K562 (cell line): ENCODE data around the gene PRSS21. TPM values are rescaled to one million over a fixed set of nuclear protein-coding genes. Genes with fewer than 3 reads are reported as not detected.
A peak's percentile ranks its signal among the peaks of the same experiment; 100 is the strongest.

Source experiments
- AFF1 ChIP-seq, 2 experiments: fragments of 450-650 bp; IDR thresholded peaks; 2 replicates each; pipeline ENCODE4 v1.6.1; 2018; ENCODE audit warnings: mild to moderate bottlenecking in 2 of 2, low read depth in 1 of 2; ENCODE audit not compliant: partially characterized antibody in 2 of 2
- ATF4 ChIP-seq: fragments of 450-650 bp; formaldehyde crosslinking; IDR thresholded peaks from 2 replicates; pipeline ENCODE4 v1.4.0; 2022; ENCODE audit warnings: mild to moderate bottlenecking, moderate library complexity
- ETV5 ChIP-seq: sonication (generic); formaldehyde crosslinking; IDR thresholded peaks from 2 replicates; pipeline ENCODE4 v1.4.0; 2020; ENCODE audit warnings: low read depth, mild to moderate bottlenecking, missing genetic modification reagents
- GTF2E2 ChIP-seq: fragments of 200-800 bp; sonication (Bioruptor generic); IDR thresholded peaks from 2 replicates; pipeline ENCODE4 v1.6.1; 2016; ENCODE audit warnings: missing genetic modification characterization, missing compliant biosample characterization
- MBD2 ChIP-seq: sonication (generic); IDR thresholded peaks from 2 replicates; pipeline ENCODE4 v1.6.1; 2016; ENCODE audit warnings: low read depth, borderline replicate concordance
- NR2C1 ChIP-seq, 2 experiments: fragments of 450-650 bp; IDR thresholded peaks; 2 replicates each; pipeline ENCODE4 v1.6.1; 2017; ENCODE audit warnings: mild to moderate bottlenecking in 2 of 2, antibody characterized with exemption in 1 of 2, inconsistent platforms in 1 of 2, missing compliant biosample characterization in 1 of 2, missing genetic modification characterization in 1 of 2
- RAD21 ChIP-seq, 2 experiments: fragments of 250-450 bp in 1 of 2; fragments of 450-650 bp in 1 of 2; sonication (Bioruptor Pico) in 1 of 2; formaldehyde crosslinking in 1 of 2; IDR thresholded peaks in 1 of 2; conservative IDR thresholded peaks in 1 of 2; 2 replicates each; pipeline versions ENCODE4 v1.4.0 to v1.8.0; 2020 to 2022; ENCODE audit warnings: mild to moderate bottlenecking in 2 of 2, moderate library complexity in 1 of 2
- RB1 ChIP-seq: fragments of 450-650 bp; IDR thresholded peaks from 2 replicates; pipeline ENCODE4 v1.6.1; 2017; ENCODE audit warnings: low read depth, mild to moderate bottlenecking
- SIN3A ChIP-seq, 2 experiments: fragments of 150-350 bp in 1 of 2; IDR thresholded peaks; 2 replicates each; pipeline ENCODE4 v1.6.1; 2011 to 2016; ENCODE audit warnings: borderline replicate concordance in 2 of 2, low read depth in 2 of 2, low read length in 2 of 2, mild to moderate bottlenecking in 2 of 2, moderate library complexity in 2 of 2; ENCODE audit not compliant: control insufficient read depth in 1 of 2
- SMARCE1 ChIP-seq: fragments of 450-650 bp; IDR thresholded peaks from 2 replicates; pipeline ENCODE4 v1.7.1; 2016; ENCODE audit warnings: mild to moderate bottlenecking
- ZBTB17 ChIP-seq: fragments of 450-650 bp; formaldehyde crosslinking; IDR thresholded peaks from 2 replicates; pipeline ENCODE4 v1.4.0; 2020; ENCODE audit warnings: mild to moderate bottlenecking
- ZBTB9 ChIP-seq: fragments of 450-650 bp; formaldehyde crosslinking; IDR thresholded peaks from 2 replicates; pipeline ENCODE4 v1.4.0; 2020; ENCODE audit warnings: mild to moderate bottlenecking, moderate library complexity
- ZHX1 ChIP-seq: fragments of 150-350 bp; conservative IDR thresholded peaks from 2 replicates; pipeline ENCODE4 v1.6.1; 2014; ENCODE audit warnings: low read length
- ZNF133 ChIP-seq: fragments of 250-450 bp; sonication (Bioruptor Pico); IDR thresholded peaks from 2 replicates; pipeline ENCODE4 v1.4.0; 2020; ENCODE audit warnings: mild to moderate bottlenecking
- ZNF143 ChIP-seq: sonication (generic); formaldehyde crosslinking; IDR thresholded peaks from 2 replicates; pipeline ENCODE4 v1.9.0; 2022; ENCODE audit warnings: mild to moderate bottlenecking, missing genetic modification reagents
- ZNF41 ChIP-seq: fragments of 250-450 bp; sonication (Bioruptor Pico); conservative IDR thresholded peaks from 2 replicates; pipeline ENCODE4 v1.4.0; 2020; ENCODE audit warnings: mild to moderate bottlenecking
- ZNF707 ChIP-seq: fragments of 250-450 bp; sonication (Bioruptor Pico); conservative IDR thresholded peaks from 2 replicates; pipeline ENCODE4 v1.8.0; 2022; ENCODE audit warnings: inconsistent platforms, mild to moderate bottlenecking, moderate library complexity
- polyA plus RNA-seq, 8 experiments: library from polyadenylated mRNA; depleted of rRNA in 4 of 8; stranded (reverse) in 5 of 8; unstranded in 3 of 8; fragments of >200 nt; fragmentation: Nextera tagmentation in 2 of 8; fragmentation: Illumina TruSeq in 1 of 8; extraction: Ambion mirVana in 2 of 8; extraction: Trizol in 1 of 8; gene quantifications; 2 replicates each; pipeline versions ENCODE4 v1.2.1 to v1.2.3, GENCODE V29; 2011 to 2014; ENCODE audit warnings: inconsistent platforms in 1 of 8, missing spikeins in 1 of 8
- total RNA-seq, 7 experiments: library from RNA; depleted of rRNA in 6 of 7; stranded (reverse); fragments of >200 nt in 6 of 7; fragmentation: Illumina TruSeq in 2 of 7; extraction: Trizol in 2 of 7; gene quantifications; 2 replicates each; pipeline versions ENCODE4 v1.2.1 to v1.2.3, GENCODE V29; 2011 to 2021; ENCODE audit warnings: low replicate concordance in 1 of 7

PRSS21 gene
- total and polyA plus RNA-seq, 9 of the 15 experiments (the other 6 are each of a cell fraction or from before 2014, with no cell fraction given) = 12.1 to 121 (median 61.3) TPM

GRCh38 chr16:2777231-2777902, 39.7 kb upstream of the PRSS21 start, which contains the start of gene ELOB (continued):
- TF ChIP-seq RAD21 (CRISPR knock-in tag; conservative IDR thresholded peaks at IDR 0.05 in 1 of 2, IDR thresholded peaks at IDR 0.05 in 1 of 2) = 0 out of 4 replicates have a peak, but pooled peaks of 1 of the 2 experiments have one; percentile 11
- no peak for TF ChIP-seq ZNF133 (CRISPR knock-in tag)
- TF ChIP-seq ZBTB17 (CRISPR knock-in tag) = peak; percentile 65
- TF ChIP-seq ZNF41 (CRISPR knock-in tag) = 0 out of 2 replicates have a peak, but pooled peaks have one; percentile 46
- peak; percentile 42; the same call in 1 of the 2 replicates for TF ChIP-seq ETV5 (CRISPR knock-in tag)
- no peak for TF ChIP-seq SMARCE1
- peak; percentile 74 for TF ChIP-seq ZNF143 (CRISPR knock-in tag)
- peak in 1 of 2 experiments; percentile 88 for TF ChIP-seq AFF1 (IDR thresholded peaks at IDR 0.05; ENCODE audit: low read depth in 1 of 2, partially characterized antibody in 2 of 2)
- TF ChIP-seq SIN3A (IDR thresholded peaks at IDR 0.05; ENCODE audit: borderline replicate concordance in 2 of 2, control insufficient read depth in 1 of 2, low read depth in 2 of 2, low read length in 2 of 2) = 0 out of 4 replicates have a peak, but pooled peaks of 1 of the 2 experiments have one; percentile 16
- peak; percentile 81 for TF ChIP-seq RB1
- peak; percentile 60; the same call in 1 of the 2 replicates for TF ChIP-seq MBD2
- peak; percentile 49; the same call in 1 of the 2 replicates for TF ChIP-seq ZNF707
- TF ChIP-seq GTF2E2 (tag) = peak; percentile 87
- peak; percentile 83 for TF ChIP-seq ZBTB9 (CRISPR knock-in tag)
- TF ChIP-seq ATF4 = 0 out of 2 replicates have a peak, but pooled peaks have one; percentile 6
- peak; percentile 60; the same call in 1 of the 2 replicates for TF ChIP-seq NR2C1 (IDR thresholded peaks at IDR 0.05)
- TF ChIP-seq NR2C1 (tag; IDR thresholded peaks at IDR 0.05) = peak; percentile 37; the same call in 1 of the 2 replicates
- no peak for TF ChIP-seq ZHX1
